GM19372 (cell line): ENCODE results near the gene VEGFB.
A peak's percentile ranks its signal among the peaks of the same experiment; 100 is the strongest.

Experiments
- ATAC-seq: cut with Tn5 transposase; IDR thresholded peaks from one replicate; pipeline ENCODE4 v1.9.1; 2021; ENCODE audit warnings: mild to moderate bottlenecking, low read depth, moderate library complexity; ENCODE audit not compliant: unreplicated experiment

The VEGFB gene

GRCh38 chr11:64230171-64230984, 4.0 kb upstream of the VEGFB start, which contains the start of gene DNAJC4:
DNAJC4 (plus strand) TSS chr11:64230548; CDS start chr11:64230855, 307 bp downstream.
- ATAC-seq: peak; percentile 50

GRCh38 chr11:64230985-64231365, 3.4 kb upstream of the VEGFB start:
- no peak for ATAC-seq

- no peak for ATAC-seq
Measured at GRCh38 chr11:64231546-64231945, 2.8 kb upstream of the VEGFB start.

- no peak for ATAC-seq
Measured at GRCh38 chr11:64232182-64232966, 2.0 kb upstream of the VEGFB start.

- no peak for ATAC-seq
Measured at GRCh38 chr11:64232967-64233315, 1.4 kb upstream of the VEGFB start.

GRCh38 chr11:64234647-64235379, 429 bp downstream of the VEGFB start:
- ATAC-seq: peak; percentile 25

- no peak for ATAC-seq
Measured at GRCh38 chr11:64235437-64236161, 1.2 kb downstream of the VEGFB start.

- no peak for ATAC-seq
Measured at GRCh38 chr11:64237484-64237951, 3.1 kb downstream of the VEGFB start.

GRCh38 chr11:64238076-64238475, 3.7 kb downstream of the VEGFB start:
- no peak for ATAC-seq

- ATAC-seq: no peak
Measured at GRCh38 chr11:64238999-64239398, 4.6 kb downstream of the VEGFB start.

GRCh38 chr11:64239662-64240434, 5.5 kb downstream of the VEGFB start:
- ATAC-seq: peak; percentile 3

- ATAC-seq: peak; percentile 54
Measured at GRCh38 chr11:64240435-64241240, 6.3 kb downstream of the VEGFB start, which contains the start of gene FKBP2. FKBP2 (plus strand) TSS chr11:64241095; CDS start chr11:64242388, 1,293 bp downstream.

- ATAC-seq: peak; percentile 74
Measured at GRCh38 chr11:64241241-64241490, 6.8 kb downstream of the VEGFB start.

GRCh38 chr11:64241491-64242374, 7.3 kb downstream of the VEGFB start:
- ATAC-seq: peak; percentile 2

GRCh38 chr11:64243236-64243854, 9.0 kb downstream of the VEGFB start:
- ATAC-seq: no peak

- no peak for ATAC-seq
Measured at GRCh38 chr11:64244107-64244506, 9.7 kb downstream of the VEGFB start.

- ATAC-seq: no peak
Measured at GRCh38 chr11:64244966-64245365, 10.6 kb downstream of the VEGFB start.
